Inferior parietal cortex (tissue), 1 donor: ENCODE results near the gene IMPA2.

Experiments
- DNase-seq: peaks from one replicate; pipeline ENCODE4 v3.0.0-alpha.2; 2016; ENCODE audit errors: extremely low spot score

The IMPA2 gene

GRCh38 chr18:11989966-11990380 lies 8.7 kb downstream of the IMPA2 start:
- DNase-seq, result no peak

GRCh38 chr18:11990539-11990938 lies 9.2 kb downstream of the IMPA2 start:
- DNase-seq, result no peak

- DNase-seq, result no peak
Measured at GRCh38 chr18:11991021-11991795, 9.9 kb downstream of the IMPA2 start.

- DNase-seq, result no peak
Measured at GRCh38 chr18:11992096-11992790, 10.9 kb downstream of the IMPA2 start.

- DNase-seq, result no peak
Measured at GRCh38 chr18:11993264-11993916, 12.1 kb downstream of the IMPA2 start.

- no peak for DNase-seq
Measured at GRCh38 chr18:11994336-11994702, 13.0 kb downstream of the IMPA2 start.

- no peak for DNase-seq
Measured at GRCh38 chr18:11994703-11995444, 13.6 kb downstream of the IMPA2 start.

- peak; percentile 64 for DNase-seq
Measured at GRCh38 chr18:11995445-11996189, 14.3 kb downstream of the IMPA2 start.

GRCh38 chr18:11996190-11996754 lies 15.0 kb downstream of the IMPA2 start:
- DNase-seq, result no peak

- DNase-seq, result no peak
Measured at GRCh38 chr18:11996907-11997306, 15.6 kb downstream of the IMPA2 start.

- no peak for DNase-seq
Measured at GRCh38 chr18:11997466-11997865, 16.2 kb downstream of the IMPA2 start.

- no peak for DNase-seq
Measured at GRCh38 chr18:11998193-11998592, 16.9 kb downstream of the IMPA2 start.

- no peak for DNase-seq
Measured at GRCh38 chr18:11999429-11999828, 18.1 kb downstream of the IMPA2 start.

- DNase-seq, result no peak
Measured at GRCh38 chr18:12000072-12000659, 18.9 kb downstream of the IMPA2 start.

- no peak for DNase-seq
Measured at GRCh38 chr18:12001421-12001820, 20.1 kb downstream of the IMPA2 start.

GRCh38 chr18:12003894-12004293 lies 22.6 kb downstream of the IMPA2 start:
- no peak for DNase-seq

GRCh38 chr18:12005538-12006487 lies 24.5 kb downstream of the IMPA2 start:
- no peak for DNase-seq

GRCh38 chr18:12006488-12006840 lies 25.2 kb downstream of the IMPA2 start:
- no peak for DNase-seq

- DNase-seq, result no peak
Measured at GRCh38 chr18:12007063-12007462, 25.8 kb downstream of the IMPA2 start.
